OCI-LY1 (cell line): ENCODE measurements around the gene FAM168A.

Source experiments
- H2AFZ ChIP-seq: fragments of 200-600 bp; sonication (generic), shearing (Covaris generic); 2 replicates; pipeline ENCODE4 v1.6.0; 2014; ENCODE audit warnings: antibody characterized with exemption, mild to moderate bottlenecking, low read length
- H3F3A ChIP-seq: fragments of 200-600 bp; sonication (generic), shearing (Covaris generic); 2 replicates; pipeline ENCODE4 v1.6.0; 2014; ENCODE audit warnings: mild to moderate bottlenecking, antibody characterized with exemption, low read length, moderate library complexity; ENCODE audit not compliant: insufficient read depth
- H3K27ac ChIP-seq: fragments of 200-600 bp; sonication (generic); 2 replicates; pipeline ENCODE4 v1.5.1; 2014; ENCODE audit warnings: low read length, mixed run types, mild to moderate bottlenecking, low read depth; ENCODE audit not compliant: poor library complexity, severe bottlenecking
- H3K27me3 ChIP-seq: fragments of 200-600 bp; sonication (generic); 2 replicates; pipeline ENCODE4 v1.6.0; 2014; ENCODE audit warnings: antibody characterized with exemption, mild to moderate bottlenecking, low read length, moderate library complexity; ENCODE audit not compliant: insufficient read depth
- H3K36me3 ChIP-seq: fragments of 200-600 bp; sonication (generic); 2 replicates; pipeline ENCODE4 v1.6.1; 2014; ENCODE audit warnings: mild to moderate bottlenecking, antibody characterized with exemption, low read length, moderate library complexity, mixed read lengths; ENCODE audit not compliant: insufficient read depth
- H3K4me1 ChIP-seq: fragments of 200-600 bp; sonication (generic); 2 replicates; pipeline ENCODE4 v1.5.1; 2014; ENCODE audit warnings: mild to moderate bottlenecking, low read length, moderate library complexity; ENCODE audit not compliant: insufficient read depth, severe bottlenecking
- H3K4me2 ChIP-seq: fragments of 200-600 bp; sonication (generic), shearing (Covaris generic); 2 replicates; pipeline ENCODE4 v1.6.1; 2014; ENCODE audit warnings: low read length
- H3K4me3 ChIP-seq: fragments of 200-600 bp; sonication (generic); 2 replicates; pipeline ENCODE4 v1.5.1; 2014; ENCODE audit warnings: low read length, low read depth, mild to moderate bottlenecking, mixed read lengths; ENCODE audit not compliant: poor library complexity, severe bottlenecking
- H3K79me2 ChIP-seq: fragments of 200-600 bp; shearing (Covaris generic); 2 replicates; pipeline ENCODE4 v1.6.1; 2016; ENCODE audit warnings: mixed run types, low read length, mixed read lengths; ENCODE audit not compliant: insufficient read depth
- H3K9ac ChIP-seq: fragments of 200-600 bp; sonication (generic), shearing (Covaris generic); 2 replicates; pipeline ENCODE4 v1.6.1; 2014; ENCODE audit warnings: mild to moderate bottlenecking, low read length, mixed read lengths
- H3K9me2 ChIP-seq: fragments of 200-600 bp; sonication (generic), shearing (Covaris generic); 2 replicates; pipeline ENCODE4 v1.6.1; 2014; ENCODE audit warnings: low read depth, mild to moderate bottlenecking, low read length, mixed read lengths
- H3K9me3 ChIP-seq: fragments of 200-600 bp; shearing (Covaris generic); 2 replicates; pipeline ENCODE4 v1.6.1; 2014; ENCODE audit warnings: low read length, mixed read lengths
- H4K20me1 ChIP-seq: fragments of 200-600 bp; sonication (generic), shearing (Covaris generic); 2 replicates; pipeline ENCODE4 v1.6.0; 2016; ENCODE audit warnings: mild to moderate bottlenecking, low read length; ENCODE audit not compliant: insufficient read depth
- CTCF ChIP-seq: fragments of 200-600 bp; sonication (generic), shearing (Covaris generic); IDR thresholded peaks from 2 replicates; pipeline ENCODE4 v1.5.1; 2017; ENCODE audit warnings: mild to moderate bottlenecking, antibody characterized with exemption, low read length, moderate library complexity, mixed read lengths
- EZH2 ChIP-seq: fragments of 200-600 bp; sonication (generic), shearing (Covaris generic); IDR thresholded peaks from 2 replicates; pipeline ENCODE4 v1.8.0; 2017; ENCODE audit warnings: borderline replicate concordance, mixed run types, mild to moderate bottlenecking, antibody characterized with exemption, low read length, moderate library complexity, mixed read lengths

Gene FAM168A

GRCh38 chr11:73508243-73509176 is 89.4 kb downstream of the FAM168A start:
- H2AFZ ChIP-seq = no peak overlapping the region
- TF ChIP-seq CTCF (no peak), EZH2 (no peak)
- H3K36me3 ChIP-seq = no peaks in the 10 kb centered on the region; the same call in 1 of the 2 replicates
- H3K79me2 ChIP-seq = no peaks in the 10 kb centered on the region
- H3K4me3 ChIP-seq = no peak overlapping the region
- H3K4me2 ChIP-seq = no peak overlapping the region
- H3K27me3 ChIP-seq = no peaks in the 10 kb centered on the region
- H3K9ac ChIP-seq = no peak overlapping the region
- H3K9me2 ChIP-seq = no peaks in the 10 kb centered on the region
- no peaks in the 10 kb centered on the region for H3F3A ChIP-seq
- no peaks in the 10 kb centered on the region for H4K20me1 ChIP-seq
- no peak overlapping the region for H3K27ac ChIP-seq
- no peaks in the 10 kb centered on the region for H3K9me3 ChIP-seq
- H3K4me1 ChIP-seq = no peaks in the 10 kb centered on the region

- no peak overlapping the region for H3K27ac ChIP-seq
- no peak overlapping the region for H3K4me2 ChIP-seq
- no peaks in the 10 kb centered on the region for H4K20me1 ChIP-seq
- H3K79me2 ChIP-seq = no peaks in the 10 kb centered on the region
- no peak overlapping the region for H3K4me3 ChIP-seq
- no peak overlapping the region for H2AFZ ChIP-seq
- H3K27me3 ChIP-seq = no peaks in the 10 kb centered on the region
- H3K9ac ChIP-seq = no peak overlapping the region
- H3F3A ChIP-seq = no peaks in the 10 kb centered on the region
- H3K4me1 ChIP-seq = no peaks in the 10 kb centered on the region
- no peaks in the 10 kb centered on the region for H3K9me3 ChIP-seq
- H3K36me3 ChIP-seq = no peaks in the 10 kb centered on the region; the same call in 1 of the 2 replicates
- TF ChIP-seq CTCF (no peak), EZH2 (no peak)
- no peaks in the 10 kb centered on the region for H3K9me2 ChIP-seq
Observed at GRCh38 chr11:73507086-73507485, 90.8 kb downstream of the FAM168A start.

- no peak for TF ChIP-seq EZH2
- TF ChIP-seq CTCF = no peak
- H4K20me1 ChIP-seq = no peaks in the 10 kb centered on the region
- no peaks in the 10 kb centered on the region for H3K9me2 ChIP-seq
- no peaks in the 10 kb centered on the region for H3K27me3 ChIP-seq
- no peaks in the 10 kb centered on the region for H3K4me1 ChIP-seq
- no peak overlapping the region for H2AFZ ChIP-seq
- no peaks in the 10 kb centered on the region for H3K9me3 ChIP-seq
- H3K4me2 ChIP-seq = no peak overlapping the region
- no peaks in the 10 kb centered on the region for H3K79me2 ChIP-seq
- no peak overlapping the region for H3K27ac ChIP-seq
- no peaks in the 10 kb centered on the region for H3F3A ChIP-seq
- H3K36me3 ChIP-seq = no peaks in the 10 kb centered on the region; the same call in 1 of the 2 replicates
- no peak overlapping the region for H3K9ac ChIP-seq
- H3K4me3 ChIP-seq = no peak overlapping the region
Observed at GRCh38 chr11:73506038-73506437, 91.9 kb downstream of the FAM168A start.
